GM12892 (cell line): ENCODE results near the gene TXNL1.

Source experiments
- POLR2A ChIP-seq: IDR thresholded peaks from 2 replicates; pipeline ENCODE4 v1.6.1; 2011; ENCODE audit warnings: low read depth, low read length, control low read depth
- POLR2AphosphoS5 ChIP-seq: IDR thresholded peaks from 2 replicates; pipeline ENCODE4 v1.6.1; 2011; ENCODE audit warnings: low read depth, low read length, control low read depth

- TF ChIP-seq POLR2AphosphoS5 (no peak), POLR2A (no peak)
These were observed 14.4 kb upstream of the TXNL1 start for GRCh38 chr18:56652802-56653201.
